Left ventricle myocardium inferior (tissue), 1 donor: Measurements from ENCODE around the gene MUC22. TPM values are rescaled to one million over a fixed set of nuclear protein-coding genes. Genes with fewer than 3 reads are reported as not detected.

Experiments used
- DNase-seq: peaks from one replicate; pipeline ENCODE4 v3.0.0-alpha.2; 2020
- H3K27ac ChIP-seq: fragments of 200-600 bp; replicated peaks from 2 replicates; pipeline ENCODE4 v1.8.0; 2021
- H3K27me3 ChIP-seq: fragments of 200-600 bp; 2 replicates; pipeline ENCODE4 v1.8.0; 2021; ENCODE audit warnings: low read depth
- H3K36me3 ChIP-seq: fragments of 200-600 bp; 2 replicates; pipeline ENCODE4 v1.8.0; 2021
- H3K4me1 ChIP-seq: fragments of 200-600 bp; 2 replicates; pipeline ENCODE4 v1.8.0; 2021
- H3K4me3 ChIP-seq: fragments of 200-600 bp; 2 replicates; pipeline ENCODE4 v1.8.0; 2021; ENCODE audit warnings: mild to moderate bottlenecking, moderate library complexity
- H3K9me3 ChIP-seq: fragments of 200-600 bp; replicated peaks from 2 replicates; pipeline ENCODE4 v1.8.0; 2021
- intact Hi-C: fragments of 100-400 bp; cut with micrococcal nuclease; formaldehyde crosslinking; loops from one replicate; pipeline ENCODE4 v1.11.0; 2022
- total RNA-seq: library from RNA; stranded (reverse); fragmentation: NEBNext Ultra II Directional; extraction: Animal tissue kit (Norgen Biotek cat#: 25700); gene quantifications from one replicate; pipeline ENCODE4 v1.2.1, GENCODE V29; 2021
- TF ChIP-seq, protein P1 (sequence below): fragments of 200-600 bp; IDR thresholded peaks from 2 replicates; pipeline ENCODE4 v1.8.0; 2021; ENCODE audit warnings: antibody characterized with exemption, mild to moderate bottlenecking, borderline replicate concordance
- donor health status: DM: no; HTN: yes; CAD: no; lungs with severe emphysema.

Gene MUC22
- total RNA-seq, 1 donor from 2014 or later: 0.08 TPM

DNA sequence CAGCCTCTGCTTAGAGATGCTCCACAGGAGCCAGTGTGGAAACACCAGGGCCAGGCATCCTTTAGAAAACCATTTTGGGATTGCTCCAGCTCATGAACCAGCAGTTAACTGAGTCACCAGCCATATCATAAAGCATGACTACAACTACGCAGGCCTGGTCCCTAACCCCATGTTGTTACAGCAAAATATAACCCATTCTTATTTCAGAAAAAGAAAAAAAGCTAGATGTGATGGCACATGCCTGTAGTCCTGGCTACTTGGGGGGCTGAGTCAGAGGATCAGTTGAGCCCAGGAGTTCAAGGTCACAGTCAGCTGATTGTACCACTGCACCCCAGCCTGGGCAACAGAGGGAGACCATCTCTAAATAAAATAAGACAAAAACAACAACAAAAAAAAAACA is 65.3 kb downstream of the MUC22 start:
- H3K27ac ChIP-seq: no peak overlapping the region
- H3K27me3 ChIP-seq: no peaks in the 10 kb centered on the region
- intact Hi-C loops: no loop called here
- no peaks in the 10 kb centered on the region for H3K9me3 ChIP-seq
- H3K4me1 ChIP-seq: peaks cover 11% of the 10 kb centered on the region
- TF ChIP-seq, protein P1, sequence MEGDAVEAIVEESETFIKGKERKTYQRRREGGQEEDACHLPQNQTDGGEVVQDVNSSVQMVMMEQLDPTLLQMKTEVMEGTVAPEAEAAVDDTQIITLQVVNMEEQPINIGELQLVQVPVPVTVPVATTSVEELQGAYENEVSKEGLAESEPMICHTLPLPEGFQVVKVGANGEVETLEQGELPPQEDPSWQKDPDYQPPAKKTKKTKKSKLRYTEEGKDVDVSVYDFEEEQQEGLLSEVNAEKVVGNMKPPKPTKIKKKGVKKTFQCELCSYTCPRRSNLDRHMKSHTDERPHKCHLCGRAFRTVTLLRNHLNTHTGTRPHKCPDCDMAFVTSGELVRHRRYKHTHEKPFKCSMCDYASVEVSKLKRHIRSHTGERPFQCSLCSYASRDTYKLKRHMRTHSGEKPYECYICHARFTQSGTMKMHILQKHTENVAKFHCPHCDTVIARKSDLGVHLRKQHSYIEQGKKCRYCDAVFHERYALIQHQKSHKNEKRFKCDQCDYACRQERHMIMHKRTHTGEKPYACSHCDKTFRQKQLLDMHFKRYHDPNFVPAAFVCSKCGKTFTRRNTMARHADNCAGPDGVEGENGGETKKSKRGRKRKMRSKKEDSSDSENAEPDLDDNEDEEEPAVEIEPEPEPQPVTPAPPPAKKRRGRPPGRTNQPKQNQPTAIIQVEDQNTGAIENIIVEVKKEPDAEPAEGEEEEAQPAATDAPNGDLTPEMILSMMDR: no peak
- no peak for DNase-seq
- H3K36me3 ChIP-seq: no peaks in the 10 kb centered on the region
- H3K4me3 ChIP-seq: no peak overlapping the region

DNA sequence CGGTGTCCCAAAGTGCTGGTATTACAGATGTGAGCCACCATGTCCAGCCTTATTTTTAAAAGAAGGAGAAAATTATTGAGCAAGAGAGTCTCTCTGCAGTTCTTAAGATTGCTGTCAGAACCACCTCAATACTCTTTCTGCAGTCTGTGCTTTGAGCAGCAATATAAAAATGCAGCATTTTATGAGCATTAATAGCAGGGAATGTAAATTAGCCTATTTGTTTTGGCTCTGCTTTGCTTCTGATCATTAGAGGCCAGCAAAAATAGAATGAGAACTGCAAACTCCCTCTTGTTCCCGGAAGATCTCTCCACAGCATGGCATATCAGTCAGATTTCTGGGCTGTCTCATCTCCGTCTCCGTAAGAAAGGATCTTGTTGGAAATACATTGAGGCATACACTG is 66.3 kb downstream of the MUC22 start:
- Histone ChIP-seq H3K4me3 (no peak overlapping the region), H3K27ac (no peak overlapping the region), H3K9me3 (no peaks in the 10 kb centered on the region), H3K36me3 (no peaks in the 10 kb centered on the region), H3K4me1 (peaks cover 11% of the 10 kb centered on the region), H3K27me3 (no peaks in the 10 kb centered on the region)
- intact Hi-C loops: no loop called here
- no peak for DNase-seq
- TF ChIP-seq, protein P1: no peak

DNA sequence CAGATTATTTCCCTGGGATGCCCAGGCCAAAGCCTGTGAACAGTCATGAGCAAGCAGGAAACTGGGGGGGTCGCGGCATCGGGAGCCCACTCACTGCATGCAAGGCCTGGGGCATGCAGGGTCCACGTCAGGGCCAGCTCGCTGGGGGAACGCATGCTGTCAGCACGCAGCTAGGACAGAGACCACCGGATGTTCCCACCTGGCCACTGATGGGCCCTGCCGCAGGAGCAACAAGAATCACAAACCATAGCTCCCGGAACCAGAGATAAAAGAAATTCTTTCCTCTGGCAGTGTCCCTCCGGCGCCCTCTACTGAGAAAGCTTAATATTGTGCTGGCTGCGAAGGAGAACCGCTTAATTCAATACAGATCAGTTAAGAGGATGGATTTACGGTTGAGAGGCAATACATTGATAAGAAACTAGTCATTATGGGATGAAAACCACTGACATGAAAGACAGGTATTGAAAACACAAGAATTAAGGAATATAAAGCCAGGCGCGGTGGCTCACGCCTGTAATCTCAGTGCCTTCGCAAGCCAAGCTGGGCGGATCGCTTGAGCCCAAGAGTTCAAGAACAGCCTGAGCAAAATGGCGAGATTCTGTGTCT is 69.5 kb downstream of the MUC22 start:
- Histone ChIP-seq H3K36me3 (no peaks in the 10 kb centered on the region), H3K4me1 (peaks cover 7% of the 10 kb centered on the region), H3K27me3 (no peaks in the 10 kb centered on the region), H3K27ac (no peak overlapping the region), H3K9me3 (no peaks in the 10 kb centered on the region), H3K4me3 (peak overlapping the region; percentile 48)
- intact Hi-C loops: loop anchor here (10.0 kb wide), 1 partner anchor 255 kb away; no protein-coding TSS in a partner anchor
- TF ChIP-seq, protein P1: peak; percentile 87
- peak; percentile 34 for DNase-seq

DNA sequence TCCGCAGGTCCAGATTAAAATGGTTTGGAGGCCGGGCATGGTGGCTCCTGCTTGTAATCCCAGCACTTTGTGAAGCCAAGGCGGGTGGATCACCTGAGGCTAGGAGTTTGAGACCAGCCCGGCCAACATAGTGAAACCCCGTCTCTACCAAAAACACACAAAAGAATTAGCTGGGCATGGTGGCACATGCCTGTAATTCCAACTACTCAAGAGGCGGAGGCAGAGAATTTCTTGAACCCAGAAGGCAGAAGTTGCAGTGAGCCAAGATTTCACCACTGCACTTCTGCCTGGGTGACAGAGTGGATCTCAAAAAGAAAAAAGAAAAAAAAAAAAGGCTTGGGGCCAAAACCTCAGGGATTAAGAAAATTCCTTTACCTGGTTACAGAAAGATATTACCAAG is 71.6 kb downstream of the MUC22 start:
- TF ChIP-seq, protein P1: no peak
- intact Hi-C loops: loop anchor here (10.0 kb wide), 1 partner anchor 257 kb away; no protein-coding TSS in a partner anchor

DNA sequence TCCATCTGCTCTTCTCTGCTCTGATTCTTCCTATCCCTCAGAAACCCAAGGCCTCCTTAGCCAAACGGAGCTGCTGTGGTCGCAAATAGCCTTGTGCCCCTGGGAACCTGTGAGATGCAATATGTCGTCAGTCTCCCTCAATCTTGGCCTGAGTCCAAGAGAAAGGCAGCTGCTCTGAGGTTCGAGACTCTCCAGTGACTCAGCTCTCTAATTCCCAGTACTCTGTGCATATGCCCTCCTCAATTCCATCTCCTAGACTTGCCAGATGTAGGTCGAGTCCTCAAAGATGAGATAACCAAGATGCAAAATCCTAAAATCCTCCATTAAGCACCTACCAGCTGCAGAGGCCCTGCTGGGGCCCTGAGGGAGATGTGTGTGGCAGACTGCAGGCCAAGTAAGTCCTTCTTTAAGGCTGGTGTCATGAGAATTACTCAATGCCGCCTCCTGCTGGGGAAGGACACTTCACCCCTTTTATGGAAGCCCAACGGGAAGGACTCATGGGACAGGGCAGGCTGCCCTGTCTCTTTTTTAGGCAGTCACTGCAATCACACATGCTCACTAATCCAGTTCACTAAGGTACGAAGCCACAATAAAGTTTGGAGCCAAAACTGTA is 73.6 kb downstream of the MUC22 start:
- Histone ChIP-seq H3K27me3 (no peaks in the 10 kb centered on the region), H3K9me3 (no peaks in the 10 kb centered on the region), H3K36me3 (no peaks in the 10 kb centered on the region), H3K4me1 (peaks cover 17% of the 10 kb centered on the region), H3K4me3 (no peak overlapping the region), H3K27ac (no peak overlapping the region)
- TF ChIP-seq, protein P1: peak; percentile 45
- DNase-seq: no peak
- intact Hi-C loops: loop anchor here (10.0 kb wide), 1 partner anchor 259 kb away; no protein-coding TSS in a partner anchor

More for the DNA sequence above, 71.6 kb downstream of the MUC22 start:
- Histone ChIP-seq H3K36me3 (no peaks in the 10 kb centered on the region), H3K4me1 (peaks cover 12% of the 10 kb centered on the region), H3K27me3 (no peaks in the 10 kb centered on the region), H3K27ac (no peak overlapping the region), H3K9me3 (no peaks in the 10 kb centered on the region), H3K4me3 (no peak overlapping the region)
- no peak for DNase-seq

Other genes starting within 250 kb of the MUC22 start
- gene DDR1, start 126.0 kb upstream of the MUC22 start, total RNA-seq: 28.2 TPM
- 23.0 TPM for gene GTF2H4, start 102.3 kb upstream of the MUC22 start, total RNA-seq
- gene VARS2, start 96.2 kb upstream of the MUC22 start, total RNA-seq: 21.0 TPM
- not detected for gene SFTA2, start 78.3 kb upstream of the MUC22 start, total RNA-seq
- gene MUCL3, start 69.5 kb upstream of the MUC22 start, total RNA-seq: not detected
- gene MUC21, start 26.8 kb upstream of the MUC22 start, total RNA-seq: not detected
- not detected for gene C6orf15, start 102.1 kb downstream of the MUC22 start, total RNA-seq
- gene PSORS1C1, start 104.3 kb downstream of the MUC22 start, total RNA-seq: 4.7 TPM
- not detected for gene CDSN, start 110.0 kb downstream of the MUC22 start, total RNA-seq
- gene PSORS1C2, start 128.6 kb downstream of the MUC22 start, total RNA-seq: not detected
- 13.3 TPM for gene CCHCR1, start 147.3 kb downstream of the MUC22 start, total RNA-seq
- 2.8 TPM for gene TCF19, start 148.1 kb downstream of the MUC22 start, total RNA-seq
- 0.69 TPM for gene POU5F1, start 160.2 kb downstream of the MUC22 start, total RNA-seq